Mesodermal cell (in vitro differentiated cells): ENCODE measurements around the gene PIGM. TPM values are rescaled to one million over a fixed set of nuclear protein-coding genes. Genes with fewer than 3 reads are reported as not detected.
A peak's percentile ranks its signal among the peaks of the same experiment; 100 is the strongest.

Experiments used
- H3K27ac ChIP-seq: 2 replicates; pipeline ENCODE4 v1.7.0; 2013; ENCODE audit warnings: mild to moderate bottlenecking, low read depth, low read length, moderate library complexity; ENCODE audit not compliant: severe bottlenecking
- H3K36me3 ChIP-seq: 2 replicates; pipeline ENCODE4 v1.7.1; 2013; ENCODE audit warnings: mild to moderate bottlenecking, low read length, moderate library complexity; ENCODE audit not compliant: control insufficient read depth, insufficient read depth
- H3K4me1 ChIP-seq: one replicate; pipeline ENCODE4 v1.7.1; 2013; ENCODE audit warnings: mild to moderate bottlenecking, low read length; ENCODE audit not compliant: insufficient read depth, control insufficient read depth, poor library complexity, severe bottlenecking
- H3K4me3 ChIP-seq: 2 replicates; pipeline ENCODE4 v1.7.0; 2013; ENCODE audit warnings: low read length, control low read depth, mild to moderate bottlenecking; ENCODE audit not compliant: insufficient read depth, poor library complexity, severe bottlenecking; ENCODE audit errors: extremely low read depth
- H3K9me3 ChIP-seq: 2 replicates; pipeline ENCODE4 v1.7.1; 2013; ENCODE audit warnings: mild to moderate bottlenecking, low read length, moderate library complexity; ENCODE audit not compliant: control insufficient read depth
- WGBS, 2 experiments: methylation state at CpG; one replicate each; pipeline ENCODE4 v1.1.5; 2013; ENCODE audit warnings: missing lambda C conversion rate in 2 of 2; ENCODE audit not compliant: insufficient coverage in 2 of 2; 5-methylcytosine and 5-hydroxymethylcytosine counted together
- polyA plus RNA-seq, 2 experiments: library from polyadenylated mRNA; stranded (reverse); fragments of 50-300 nt; gene quantifications; one replicate each; pipeline ENCODE4 v1.2.3, GENCODE V29; 2013

PIGM gene
- polyA plus RNA-seq (2013, experiment 1 of 2) = 2.6 TPM
- polyA plus RNA-seq (2013, experiment 2 of 2) = 2.7 TPM

DNA sequence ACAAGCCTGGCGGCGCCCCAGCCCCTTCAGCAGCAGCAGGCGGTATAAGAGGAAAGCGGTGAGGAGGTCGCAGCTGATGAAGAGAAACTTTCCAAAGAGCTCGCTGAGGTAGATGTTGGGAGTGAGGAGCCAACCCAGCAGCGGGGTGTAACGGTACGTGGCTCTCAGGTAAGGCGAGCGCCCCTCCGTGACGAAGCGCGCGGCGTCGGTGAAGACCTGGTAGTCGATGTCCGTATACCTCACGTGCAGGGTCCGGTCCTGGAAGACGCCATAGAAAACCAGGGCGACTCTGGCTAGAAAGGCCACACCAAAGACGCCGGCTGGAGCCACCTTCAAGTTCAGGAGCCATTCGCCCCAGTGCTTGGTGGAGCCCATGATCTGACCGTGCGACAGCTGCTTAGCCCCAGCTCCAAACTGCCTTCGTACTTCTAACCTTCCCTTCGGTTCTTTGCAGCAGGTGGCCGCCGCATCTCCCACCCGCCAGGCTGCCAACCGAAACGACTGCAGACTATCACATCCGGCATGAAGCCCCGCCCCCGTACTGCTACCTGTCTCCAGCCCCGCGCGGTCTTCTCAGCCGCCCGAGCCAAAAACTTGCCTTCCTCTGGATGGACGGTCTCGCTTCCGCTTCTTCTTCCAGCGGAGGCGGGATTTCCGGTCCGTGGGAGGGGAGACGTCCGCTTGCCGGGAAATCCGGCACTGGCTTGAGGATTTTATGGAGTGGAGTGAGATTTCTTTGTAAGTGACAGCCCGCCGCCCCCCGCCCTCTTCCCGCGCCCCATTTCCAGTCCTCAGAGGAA is at the start of gene PIGM:
Gene PIGM (minus strand): TSS at position 626 of the 800 bp plus-strand sequence. CDS start 251 bp downstream, at position 375.
- H3K9me3 ChIP-seq = no peaks in the 10 kb centered on the region
- peak within 1 kb of the TSS; percentile 77 for H3K4me3 ChIP-seq
- H3K36me3 ChIP-seq = no peaks in the 10 kb centered on the region
- WGBS, 2 experiments = 0 to 1% methylated on average over 41 to 44 of the region's 60 CpGs
- peaks cover 8% of the 10 kb centered on the region for H3K4me1 ChIP-seq
- no peak within 1 kb of the TSS for H3K27ac ChIP-seq

DNA sequence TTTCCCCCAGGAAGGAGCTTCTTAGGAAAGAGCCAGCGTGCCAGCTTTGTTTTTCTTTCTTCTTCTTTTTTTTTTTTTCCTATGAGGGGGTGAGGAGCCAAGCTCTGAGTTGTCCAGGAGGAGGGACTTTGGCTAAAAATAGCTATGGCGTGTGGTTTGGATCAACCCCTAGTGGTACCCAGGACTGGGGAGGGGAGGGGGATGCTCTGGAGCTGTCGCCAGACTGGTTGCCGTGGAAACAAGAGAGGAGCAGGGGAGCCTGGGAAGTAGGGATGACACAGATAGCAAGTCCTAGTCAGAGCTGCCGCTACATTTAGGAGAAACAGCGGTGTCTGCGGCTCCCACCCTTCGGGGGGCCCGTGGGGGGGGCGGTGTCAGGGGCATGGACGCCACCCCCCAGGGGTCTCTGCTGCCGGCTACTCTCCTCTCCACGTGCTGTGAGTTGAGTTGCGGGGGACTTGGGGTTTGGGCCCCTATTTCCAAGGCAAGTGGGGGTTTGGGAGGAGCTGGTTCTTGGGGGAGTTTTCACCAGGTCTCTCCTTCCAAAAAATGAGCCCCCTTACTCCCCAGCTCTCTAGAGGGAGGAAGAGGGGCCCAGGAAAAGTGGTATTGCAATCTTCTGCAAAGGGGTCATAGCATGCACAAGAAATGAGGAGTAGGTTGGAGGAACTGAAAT is 49.6 kb upstream of the PIGM start, which contains the start of gene KCNJ9:
Gene KCNJ9 (plus strand): TSS at position 278 of the 676 bp plus-strand sequence. CDS start 2,493 bp downstream, outside the sequence.
- Histone ChIP-seq H3K4me3 (no peak within 1 kb of the TSS), H3K4me1 (no peaks in the 10 kb centered on the region), H3K36me3 (no peaks in the 10 kb centered on the region), H3K9me3 (no peaks in the 10 kb centered on the region), H3K27ac (no peak within 1 kb of the TSS)
- WGBS, 2 experiments = 21 to 48% methylated on average over 7 of the region's 14 CpGs

DNA sequence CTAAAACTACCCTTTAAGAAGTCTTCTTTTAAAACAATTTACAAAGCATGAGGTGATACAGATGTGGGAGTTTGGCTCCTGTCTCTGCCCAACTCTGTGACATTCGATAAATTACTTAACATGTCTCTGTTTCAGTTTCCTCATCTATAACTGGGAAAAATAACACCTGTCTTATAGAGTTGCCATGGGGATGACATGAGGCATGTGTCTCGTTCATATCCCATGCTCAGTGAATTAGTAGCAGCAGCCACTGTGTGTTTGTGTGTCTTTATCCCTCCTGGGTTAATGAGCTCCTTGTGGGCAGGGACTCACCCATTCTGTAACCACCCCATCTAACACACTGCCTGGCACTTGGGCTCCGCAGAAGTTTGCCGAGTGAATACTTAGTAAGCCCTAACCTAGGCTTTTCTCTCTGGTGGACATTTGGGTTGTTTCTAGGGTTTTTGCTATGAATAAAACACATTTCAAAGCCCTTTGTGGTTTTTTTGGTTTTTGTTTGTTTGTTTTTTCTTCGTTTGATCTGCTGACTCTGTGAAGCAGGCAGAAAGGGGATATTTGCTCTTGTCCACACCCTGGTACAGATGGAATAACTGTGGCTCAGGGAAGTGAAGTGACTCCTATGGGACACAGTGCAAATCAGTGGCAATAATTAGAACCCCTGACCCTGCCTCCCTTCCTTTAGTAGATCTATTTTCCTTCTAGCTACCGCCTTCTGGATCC is 48.8 kb upstream of the PIGM start:
- Histone ChIP-seq H3K9me3 (no peaks in the 10 kb centered on the region), H3K4me3 (no peak overlapping the region), H3K4me1 (no peaks in the 10 kb centered on the region), H3K27ac (no peak overlapping the region), H3K36me3 (no peaks in the 10 kb centered on the region)
- WGBS, 2 experiments = 52 to 54% methylated on average over 2 to 3 of the region's 6 CpGs

DNA sequence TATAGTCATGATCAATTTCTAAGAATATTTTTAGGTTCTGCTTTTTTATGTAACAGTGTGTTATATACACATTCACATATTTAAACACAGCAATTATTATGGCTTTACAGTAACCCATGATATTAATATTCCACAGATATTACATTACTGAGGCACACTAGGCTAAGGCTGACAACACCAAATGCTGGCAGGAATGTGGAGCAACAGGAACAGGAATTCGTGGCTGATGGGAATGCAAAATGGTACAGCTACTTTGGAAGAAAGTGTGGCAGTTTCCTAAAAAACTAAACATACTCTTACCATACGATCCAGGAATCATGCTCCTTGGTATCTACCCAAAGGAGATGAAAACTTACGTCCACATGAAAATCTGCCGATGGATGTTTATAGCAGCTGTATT is 47.7 kb upstream of the PIGM start:
- H3K4me1 ChIP-seq = no peaks in the 10 kb centered on the region
- H3K36me3 ChIP-seq = no peaks in the 10 kb centered on the region
- H3K27ac ChIP-seq = no peak overlapping the region
- H3K9me3 ChIP-seq = no peaks in the 10 kb centered on the region
- H3K4me3 ChIP-seq = no peak overlapping the region
- 78% methylated on average over 3 of the region's 4 CpGs; no CpG with 5 or more reads in 1 of the 2 experiments for WGBS, 2 experiments

DNA sequence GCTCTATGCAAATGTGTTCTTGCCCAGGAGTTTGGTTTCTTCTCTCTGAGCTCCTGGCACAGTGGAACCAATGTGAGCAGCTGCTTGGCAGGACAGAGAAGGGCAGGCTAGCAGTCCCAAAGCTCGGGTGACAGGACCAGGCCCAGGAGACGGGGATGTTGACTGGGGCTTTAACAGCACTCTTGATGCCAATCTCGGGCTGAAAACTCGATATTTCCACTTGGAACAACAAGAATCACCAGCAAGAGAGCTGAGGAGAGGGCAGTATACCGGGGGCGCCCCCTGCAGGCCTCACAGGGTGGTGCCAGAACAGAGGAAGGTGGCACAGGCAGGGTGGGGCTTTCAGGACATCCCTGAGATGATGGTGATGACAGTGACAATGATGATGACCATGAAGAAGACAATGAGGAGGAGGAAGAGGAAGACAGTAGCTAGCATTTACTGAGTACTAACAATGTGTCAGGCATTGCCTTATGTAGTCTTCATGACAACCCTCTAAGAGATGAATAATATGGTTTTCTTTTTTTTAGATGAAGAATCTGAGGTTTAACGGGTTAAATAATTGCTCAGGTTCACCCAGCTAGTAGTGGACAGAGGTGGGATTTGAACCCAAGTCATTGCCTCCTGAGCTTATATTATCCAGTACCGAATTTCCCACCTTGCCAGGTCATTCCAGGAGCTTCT is 46.9 kb upstream of the PIGM start:
- Histone ChIP-seq H3K36me3 (no peaks in the 10 kb centered on the region), H3K27ac (no peak overlapping the region), H3K9me3 (no peaks in the 10 kb centered on the region), H3K4me1 (no peaks in the 10 kb centered on the region), H3K4me3 (no peak overlapping the region)
- WGBS, 2 experiments = 7 to 9% methylated on average over 6 of the region's 8 CpGs

DNA sequence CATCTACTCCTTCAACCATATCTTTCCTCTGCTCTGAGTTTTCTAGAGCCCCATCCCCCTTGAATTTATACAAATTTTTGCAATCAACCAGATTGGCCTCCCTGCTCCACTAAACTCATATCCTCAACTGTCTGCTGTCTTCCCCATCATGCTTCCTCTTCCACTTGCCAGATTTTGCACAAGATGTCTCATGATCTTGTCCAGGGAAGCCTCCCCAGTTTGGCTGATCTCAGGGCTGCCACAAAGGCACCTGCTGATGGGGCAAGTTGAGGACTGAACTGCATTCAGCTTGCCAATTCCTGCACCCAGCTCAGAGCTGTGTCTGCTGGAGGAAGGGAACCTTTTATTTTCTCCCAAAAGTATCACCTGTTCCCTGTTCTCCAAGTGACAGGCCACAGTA is 45.7 kb upstream of the PIGM start:
- Histone ChIP-seq H3K4me3 (no peak overlapping the region), H3K4me1 (no peaks in the 10 kb centered on the region), H3K36me3 (no peaks in the 10 kb centered on the region), H3K9me3 (no peaks in the 10 kb centered on the region), H3K27ac (no peak overlapping the region)

DNA sequence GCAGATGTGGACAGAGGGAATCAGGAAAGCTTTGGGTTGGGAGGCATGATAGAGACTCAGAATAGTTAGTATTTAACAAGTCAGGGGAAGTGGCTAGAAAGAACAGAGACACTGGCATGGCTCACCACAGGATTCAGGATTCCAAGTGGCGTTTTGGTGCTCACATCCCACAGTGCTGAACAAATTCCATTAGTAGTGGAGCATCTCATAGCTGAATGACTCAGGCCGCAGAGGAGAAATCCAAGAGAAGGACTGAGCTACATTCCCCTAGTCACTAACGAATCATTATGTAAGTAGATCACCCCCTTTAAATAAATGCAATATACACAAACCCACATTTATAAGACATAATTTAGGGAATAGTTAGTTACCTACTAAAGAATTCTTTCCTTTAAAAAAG is 44.5 kb upstream of the PIGM start:
- H3K4me1 ChIP-seq = no peaks in the 10 kb centered on the region
- no peak overlapping the region for H3K27ac ChIP-seq
- WGBS, 2 experiments = 62 to 83% methylated on average over 2 of the region's 3 CpGs
- H3K4me3 ChIP-seq = no peak overlapping the region
- H3K36me3 ChIP-seq = no peaks in the 10 kb centered on the region
- no peaks in the 10 kb centered on the region for H3K9me3 ChIP-seq

DNA sequence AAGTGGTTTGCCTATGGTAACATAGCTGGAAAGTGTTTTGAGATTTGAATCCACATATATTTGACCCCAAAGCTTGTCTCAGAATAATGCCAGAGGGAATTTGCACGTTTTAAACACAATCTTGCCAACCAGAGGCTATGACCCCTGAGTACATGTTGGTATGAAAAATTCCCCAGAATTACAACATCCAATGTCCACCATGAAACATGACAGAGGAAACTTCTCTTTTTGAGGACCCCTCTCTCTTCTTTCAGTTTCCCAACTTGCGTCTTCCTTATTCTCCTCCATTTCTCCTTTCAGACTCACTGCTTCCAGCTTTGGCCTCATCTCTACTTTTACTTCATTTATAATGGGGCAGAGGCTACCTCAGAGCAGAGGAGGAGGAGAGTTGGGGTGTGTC is 44.0 kb upstream of the PIGM start:
- Histone ChIP-seq H3K4me3 (no peak overlapping the region), H3K4me1 (no peaks in the 10 kb centered on the region), H3K9me3 (no peaks in the 10 kb centered on the region), H3K36me3 (no peaks in the 10 kb centered on the region), H3K27ac (no peak overlapping the region)
- WGBS, 2 experiments = 50 to 61% methylated on average over 1 to 2 of the region's 2 CpGs

DNA sequence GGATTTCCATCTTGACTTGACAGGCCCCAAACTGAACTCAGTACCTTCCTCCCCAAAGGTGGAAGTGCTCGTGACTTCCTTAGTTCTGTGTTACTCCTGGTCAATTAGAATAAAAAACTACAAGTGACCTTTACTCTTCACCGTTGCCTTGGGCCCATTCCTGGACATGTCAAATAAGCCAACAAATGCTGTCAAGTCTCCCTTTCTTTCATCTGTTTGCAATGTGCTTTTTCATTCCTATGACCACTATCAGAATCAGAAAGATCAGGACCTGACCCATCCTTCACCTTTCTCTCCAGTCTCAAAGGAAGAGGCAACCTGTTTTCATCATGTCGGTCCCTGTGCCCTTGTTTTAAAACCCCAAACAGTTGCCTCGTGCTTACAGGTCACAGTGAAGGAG is 43.1 kb upstream of the PIGM start:
- Histone ChIP-seq H3K36me3 (no peaks in the 10 kb centered on the region), H3K4me1 (peaks cover under 1% of the 10 kb centered on the region), H3K9me3 (no peaks in the 10 kb centered on the region), H3K4me3 (no peak overlapping the region), H3K27ac (no peak overlapping the region)
- 69 to 93% methylated on average over 2 to 3 of the region's 4 CpGs for WGBS, 2 experiments

DNA sequence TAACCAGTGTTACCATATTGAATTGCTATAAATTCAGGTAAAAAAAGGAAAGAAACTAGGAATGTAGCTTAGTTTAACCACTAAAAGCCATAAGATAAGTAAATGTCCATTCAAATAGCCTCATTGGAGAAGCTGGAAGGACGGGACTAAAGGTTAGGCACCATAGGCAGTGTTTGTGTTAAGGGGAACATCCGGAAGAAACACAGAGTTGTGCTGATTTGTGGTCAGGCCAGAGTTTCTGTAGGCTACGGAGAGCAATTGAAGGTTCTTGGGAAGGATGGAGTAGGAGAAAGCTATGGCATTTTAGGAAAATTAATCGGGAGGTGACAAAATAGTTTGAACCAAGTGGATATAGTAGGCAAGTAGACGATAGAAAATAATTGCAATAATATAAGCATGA is 39.5 kb upstream of the PIGM start:
- Histone ChIP-seq H3K4me3 (no peak overlapping the region), H3K36me3 (no peaks in the 10 kb centered on the region), H3K4me1 (peaks cover 3% of the 10 kb centered on the region), H3K9me3 (no peaks in the 10 kb centered on the region), H3K27ac (no peak overlapping the region)
- 85 to 96% methylated on average over 5 of the region's 5 CpGs for WGBS, 2 experiments
